ENCODE results near the gene OR4K2. TPM values are rescaled to one million over a fixed set of nuclear protein-coding genes. Genes with fewer than 3 reads are reported as not detected.
"Not testable (repeated sequence)": the region's sequence is repeated elsewhere in the genome, so short reads cannot be mapped to it uniquely, and the experiment has no call there.

Gene OR4K2
- polyA plus RNA-seq: not detected
- long read RNA-seq, donor 1: 0 reads
- long read RNA-seq, donor 2: 0 reads
- long read RNA-seq, donor 3: 0 reads
- long read RNA-seq, donor 4: 0 reads
- long read RNA-seq, donor 5: 0 reads
- long read RNA-seq, donor 6: 0 reads
- long read RNA-seq, donor 7, partial matches to known transcripts: 0 of 1 reads
- long read RNA-seq, donor 7, other reads (novel, unspliced or antisense): 0 of 1 reads
- long read RNA-seq, donor 8: 0 reads
- long read RNA-seq, donor 9: 0 reads
- long read RNA-seq, donor 10: 0 reads
- long read RNA-seq, donor 11: 0 reads

GRCh38 chr14:19874842-19875241 lies at the start of gene OR4K2:
Gene OR4K2, plus strand, starts transcription at chr14:19875142. Its CDS starts 1,126 bp downstream, at chr14:19876268.
- no peaks in the 10 kb centered on the region for H3K4me1 ChIP-seq (ENCODE audit: control insufficient read depth, insufficient read depth, low read length)
- DNase-seq: no peak
- no peak within 1 kb of the TSS for H3K27ac ChIP-seq (ENCODE audit: low read length)
- H3K36me3 ChIP-seq (ENCODE audit: control insufficient read depth, insufficient read depth, low read length): no peaks in the 10 kb centered on the region
- 73% methylated on average over 2 of the region's 2 CpGs for WGBS (ENCODE audit: insufficient coverage, low lambda C conversion rate)
- H3K9me3 ChIP-seq (ENCODE audit: control insufficient read depth, low read depth, low read length): no peaks in the 10 kb centered on the region
- H3K4me3 ChIP-seq (ENCODE audit: low read length): no peak within 1 kb of the TSS
- no peaks in the 10 kb centered on the region for H3K27me3 ChIP-seq (ENCODE audit: control insufficient read depth, insufficient read depth, low read length)

GRCh38 chr14:19827626-19828244 lies 47.2 kb upstream of the OR4K2 start:
- not testable (repeated sequence) for H3K36me3 ChIP-seq (ENCODE audit: control insufficient read depth, insufficient read depth, low read length); H3K27me3 ChIP-seq (ENCODE audit: control insufficient read depth, insufficient read depth, low read length); H3K27ac ChIP-seq (ENCODE audit: low read length); H3K4me3 ChIP-seq (ENCODE audit: low read length); DNase-seq; H3K4me1 ChIP-seq (ENCODE audit: control insufficient read depth, insufficient read depth, low read length); H3K9me3 ChIP-seq (ENCODE audit: control insufficient read depth, low read depth, low read length)
- WGBS (ENCODE audit: insufficient coverage, low lambda C conversion rate): no CpG with 5 or more reads among the region's 12 CpGs

- Histone ChIP-seq H3K9me3 (ENCODE audit: control insufficient read depth, low read depth, low read length) (no peaks in the 10 kb centered on the region), H3K27ac (ENCODE audit: low read length) (no peak overlapping the region)
- no peak for DNase-seq
These were observed 46.6 kb upstream of the OR4K2 start for GRCh38 chr14:19828314-19828713.

GRCh38 chr14:19834203-19834848 lies 40.6 kb upstream of the OR4K2 start:
- not testable (repeated sequence) for H3K27me3 ChIP-seq (ENCODE audit: control insufficient read depth, insufficient read depth, low read length); H3K4me1 ChIP-seq (ENCODE audit: control insufficient read depth, insufficient read depth, low read length); DNase-seq; H3K4me3 ChIP-seq (ENCODE audit: low read length); H3K36me3 ChIP-seq (ENCODE audit: control insufficient read depth, insufficient read depth, low read length); H3K27ac ChIP-seq (ENCODE audit: low read length); H3K9me3 ChIP-seq (ENCODE audit: control insufficient read depth, low read depth, low read length)
- no CpG with 5 or more reads among the region's 8 CpGs for WGBS (ENCODE audit: insufficient coverage, low lambda C conversion rate)

More at GRCh38 chr14:19828314-19828713, 46.6 kb upstream of the OR4K2 start:
- Histone ChIP-seq H3K36me3 (ENCODE audit: control insufficient read depth, insufficient read depth, low read length) (no peaks in the 10 kb centered on the region), H3K4me3 (ENCODE audit: low read length) (no peak overlapping the region), H3K4me1 (ENCODE audit: control insufficient read depth, insufficient read depth, low read length) (no peaks in the 10 kb centered on the region), H3K27me3 (ENCODE audit: control insufficient read depth, insufficient read depth, low read length) (no peaks in the 10 kb centered on the region)
- 90% methylated on average over 2 of the region's 2 CpGs for WGBS (ENCODE audit: insufficient coverage, low lambda C conversion rate)

- Histone ChIP-seq H3K4me3 (ENCODE audit: low read length) (no peak overlapping the region), H3K27me3 (ENCODE audit: control insufficient read depth, insufficient read depth, low read length) (no peaks in the 10 kb centered on the region), H3K36me3 (ENCODE audit: control insufficient read depth, insufficient read depth, low read length) (no peaks in the 10 kb centered on the region), H3K4me1 (ENCODE audit: control insufficient read depth, insufficient read depth, low read length) (no peaks in the 10 kb centered on the region), H3K27ac (ENCODE audit: low read length) (no peak overlapping the region), H3K9me3 (ENCODE audit: control insufficient read depth, low read depth, low read length) (peaks cover 3% of the 10 kb centered on the region)
- no peak for DNase-seq
These were observed 36.5 kb upstream of the OR4K2 start for GRCh38 chr14:19838433-19838832.

GRCh38 chr14:19851365-19851764 lies 23.6 kb upstream of the OR4K2 start:
- H3K36me3 ChIP-seq (ENCODE audit: control insufficient read depth, insufficient read depth, low read length): no peaks in the 10 kb centered on the region
- H3K27me3 ChIP-seq (ENCODE audit: control insufficient read depth, insufficient read depth, low read length): no peaks in the 10 kb centered on the region
- H3K4me3 ChIP-seq (ENCODE audit: low read length): no peak overlapping the region
- H3K9me3 ChIP-seq (ENCODE audit: control insufficient read depth, low read depth, low read length): peaks cover 7% of the 10 kb centered on the region
- no peak for DNase-seq
- no peaks in the 10 kb centered on the region for H3K4me1 ChIP-seq (ENCODE audit: control insufficient read depth, insufficient read depth, low read length)
- no peak overlapping the region for H3K27ac ChIP-seq (ENCODE audit: low read length)

GRCh38 chr14:19866061-19866669 lies 8.8 kb upstream of the OR4K2 start:
- no CpG with 5 or more reads among the region's 39 CpGs for WGBS (ENCODE audit: insufficient coverage, low lambda C conversion rate)
- H3K4me1 ChIP-seq (ENCODE audit: control insufficient read depth, insufficient read depth, low read length); H3K4me3 ChIP-seq (ENCODE audit: low read length); H3K36me3 ChIP-seq (ENCODE audit: control insufficient read depth, insufficient read depth, low read length); H3K27ac ChIP-seq (ENCODE audit: low read length); H3K27me3 ChIP-seq (ENCODE audit: control insufficient read depth, insufficient read depth, low read length); DNase-seq: not testable (repeated sequence)
- peaks cover 12% of the 10 kb centered on the region for H3K9me3 ChIP-seq (ENCODE audit: control insufficient read depth, low read depth, low read length)

- H3K4me1 ChIP-seq (ENCODE audit: control insufficient read depth, insufficient read depth, low read length): no peaks in the 10 kb centered on the region
- no CpG with 5 or more reads among the region's 6 CpGs for WGBS (ENCODE audit: insufficient coverage, low lambda C conversion rate)
- H3K27me3 ChIP-seq (ENCODE audit: control insufficient read depth, insufficient read depth, low read length): no peaks in the 10 kb centered on the region
- H3K36me3 ChIP-seq (ENCODE audit: control insufficient read depth, insufficient read depth, low read length): no peaks in the 10 kb centered on the region
- DNase-seq: no peak
- H3K4me3 ChIP-seq (ENCODE audit: low read length): no peak overlapping the region
- H3K27ac ChIP-seq (ENCODE audit: low read length): no peak overlapping the region
- no peaks in the 10 kb centered on the region for H3K9me3 ChIP-seq (ENCODE audit: control insufficient read depth, low read depth, low read length)
These were observed 1.8 kb upstream of the OR4K2 start for GRCh38 chr14:19873178-19873577.

- H3K4me1 ChIP-seq (ENCODE audit: control insufficient read depth, insufficient read depth, low read length): no peaks in the 10 kb centered on the region
- no peaks in the 10 kb centered on the region for H3K36me3 ChIP-seq (ENCODE audit: control insufficient read depth, insufficient read depth, low read length)
- H3K4me3 ChIP-seq (ENCODE audit: low read length): no peak overlapping the region
- no peak overlapping the region for H3K27ac ChIP-seq (ENCODE audit: low read length)
- no peaks in the 10 kb centered on the region for H3K9me3 ChIP-seq (ENCODE audit: control insufficient read depth, low read depth, low read length)
- no peaks in the 10 kb centered on the region for H3K27me3 ChIP-seq (ENCODE audit: control insufficient read depth, insufficient read depth, low read length)
- no peak for DNase-seq
These were observed 3.2 kb downstream of the OR4K2 start for GRCh38 chr14:19878029-19878642.

GRCh38 chr14:19895282-19895681 lies 20.3 kb downstream of the OR4K2 start:
- no peaks in the 10 kb centered on the region for H3K27me3 ChIP-seq (ENCODE audit: control insufficient read depth, insufficient read depth, low read length)
- no peak overlapping the region for H3K27ac ChIP-seq (ENCODE audit: low read length)
- peaks cover 6% of the 10 kb centered on the region for H3K9me3 ChIP-seq (ENCODE audit: control insufficient read depth, low read depth, low read length)
- WGBS (ENCODE audit: insufficient coverage, low lambda C conversion rate): no CpG with 5 or more reads among the region's 2 CpGs
- no peaks in the 10 kb centered on the region for H3K36me3 ChIP-seq (ENCODE audit: control insufficient read depth, insufficient read depth, low read length)
- DNase-seq: no peak
- H3K4me3 ChIP-seq (ENCODE audit: low read length): no peak overlapping the region
- no peaks in the 10 kb centered on the region for H3K4me1 ChIP-seq (ENCODE audit: control insufficient read depth, insufficient read depth, low read length)

Data from large intestine (tissue), 12 donors.